Activated effector memory CD4-positive, alpha-beta T cell treated with anti-CD3 and anti-CD28 coated beads, Interleukin-2, amount 50 U/mL, for 16 hours (primary cell): ENCODE results near the gene VAT1L.

Experiments
- DNase-seq: peaks from one replicate; pipeline ENCODE4 v3.0.0-alpha.2; 2020

VAT1L gene

DNA sequence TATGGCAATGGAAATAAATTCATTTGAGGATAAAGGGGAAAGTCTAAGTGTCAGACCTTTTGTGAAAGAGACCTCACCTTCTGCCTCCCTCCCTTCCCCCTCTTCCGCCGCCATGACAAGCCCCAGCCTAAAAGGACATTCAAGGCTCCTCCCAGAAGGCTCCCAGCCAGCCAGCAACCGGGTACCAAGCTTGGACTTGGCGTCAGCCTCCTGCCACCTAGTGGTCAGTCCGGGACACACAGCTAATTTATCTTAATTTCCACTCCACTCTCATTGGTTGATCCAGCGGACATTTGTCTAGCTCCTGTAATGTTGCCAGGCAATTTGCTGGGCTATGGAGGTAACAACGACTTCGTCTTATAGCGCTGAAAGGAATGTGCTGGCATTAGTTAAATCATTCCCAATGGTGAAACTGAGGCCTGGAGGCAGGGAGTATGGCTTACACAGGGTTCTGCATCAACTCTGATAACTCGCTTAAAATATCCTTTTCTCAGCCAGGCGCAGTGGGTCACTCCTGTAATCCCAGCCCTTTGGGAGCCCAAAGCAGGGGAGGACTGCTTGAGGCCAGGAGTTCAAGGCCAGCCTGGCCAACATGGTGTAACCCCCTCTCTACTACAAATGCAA is 214.7 kb downstream of the VAT1L start:
- peak; percentile 83 for DNase-seq

DNA sequence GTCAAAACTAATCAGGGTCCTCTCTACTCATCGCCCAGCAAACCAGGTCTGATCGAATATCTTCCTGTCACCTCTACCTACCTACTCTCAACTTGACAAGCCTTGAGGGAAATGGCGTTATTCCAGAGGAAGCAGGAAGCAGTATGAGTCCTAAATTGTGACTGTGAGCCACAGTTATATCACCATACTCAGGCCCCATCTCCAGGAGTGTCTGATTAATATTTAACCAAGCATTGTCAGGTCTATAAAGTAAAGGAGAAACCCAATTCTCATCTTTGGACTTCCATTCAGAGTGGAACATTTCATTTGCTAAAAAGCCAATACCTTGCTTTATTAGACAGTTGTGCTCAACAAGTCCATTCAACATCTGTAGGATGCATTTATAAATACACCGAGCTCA is 216.2 kb downstream of the VAT1L start:
- DNase-seq = no peak

DNA sequence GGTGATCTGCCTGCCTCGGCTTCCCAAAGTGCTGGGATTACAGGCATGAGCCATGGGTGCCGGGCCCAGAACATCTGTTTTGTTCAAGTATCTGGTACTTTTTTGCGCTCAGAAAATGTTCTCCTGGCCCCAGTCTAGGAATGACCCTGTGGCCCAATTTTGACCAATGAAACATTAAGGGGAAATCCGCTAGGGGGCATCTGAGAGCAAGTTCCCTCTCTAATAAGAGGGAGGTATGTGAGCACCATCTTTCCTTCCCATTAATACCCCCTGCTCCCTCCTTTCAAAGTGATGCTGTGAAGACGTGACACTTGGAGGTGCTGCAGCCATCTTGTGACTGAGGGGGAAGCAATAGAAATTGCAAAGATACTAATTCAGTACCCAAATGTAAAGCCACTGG is 217.5 kb downstream of the VAT1L start:
- no peak for DNase-seq

DNA sequence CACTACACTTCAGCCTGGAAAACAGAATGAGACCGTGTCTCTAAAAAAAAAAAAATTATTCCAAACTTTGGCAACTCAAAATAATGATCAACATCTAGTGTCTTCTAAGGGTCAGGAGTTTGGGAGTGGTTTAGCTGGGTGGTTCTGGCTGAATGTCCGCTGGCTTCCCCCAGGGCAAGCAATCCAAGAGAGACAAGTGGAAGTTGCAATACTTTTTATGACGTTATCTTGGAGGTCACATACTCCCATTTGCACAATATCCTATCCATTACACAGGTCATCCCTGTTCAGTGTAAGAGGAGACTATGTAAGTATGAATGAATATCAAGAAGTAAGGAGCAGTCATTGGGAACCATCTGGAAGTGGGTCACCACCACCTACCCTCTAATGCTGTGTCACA is 218.8 kb downstream of the VAT1L start:
- DNase-seq = no peak

DNA sequence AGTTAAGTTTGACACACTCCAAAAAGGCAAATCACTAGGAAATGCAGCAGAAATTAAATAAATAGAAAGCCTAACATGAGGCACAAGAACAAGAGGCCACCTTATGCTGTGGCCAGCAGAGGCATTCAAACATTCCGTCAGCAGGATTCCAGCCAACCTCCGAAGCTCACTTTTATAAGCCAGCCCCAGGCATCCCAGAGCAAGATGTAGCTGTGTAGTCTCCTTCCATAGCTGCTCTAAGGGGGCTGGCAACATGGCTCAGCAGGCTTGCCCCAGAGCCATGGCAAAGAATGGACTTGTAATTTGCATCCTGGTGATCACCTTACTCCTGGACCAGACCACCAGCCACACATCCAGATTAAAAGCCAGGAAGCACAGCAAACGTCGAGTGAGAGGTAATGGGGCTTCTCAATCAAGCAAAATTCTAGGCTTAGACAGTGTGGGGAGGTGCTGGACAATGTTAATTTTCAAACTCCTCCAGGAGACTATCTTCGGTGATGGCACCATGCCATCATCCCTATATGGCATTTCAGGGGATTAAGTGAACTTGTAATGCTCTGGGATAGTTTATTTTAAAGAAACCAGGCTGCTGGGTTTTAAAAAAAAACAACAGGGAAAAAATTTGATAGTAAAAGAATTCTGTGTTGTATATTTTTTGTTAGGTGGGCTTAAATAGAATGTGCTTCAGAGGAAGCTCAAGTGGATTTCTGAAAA is 234.1 kb downstream of the VAT1L start, which contains the start of gene CLEC3A:
Gene CLEC3A (plus strand): TSS at position 202 of the 714 bp plus-strand sequence. CDS start 79 bp downstream, at position 281.
- no peak for DNase-seq

DNA sequence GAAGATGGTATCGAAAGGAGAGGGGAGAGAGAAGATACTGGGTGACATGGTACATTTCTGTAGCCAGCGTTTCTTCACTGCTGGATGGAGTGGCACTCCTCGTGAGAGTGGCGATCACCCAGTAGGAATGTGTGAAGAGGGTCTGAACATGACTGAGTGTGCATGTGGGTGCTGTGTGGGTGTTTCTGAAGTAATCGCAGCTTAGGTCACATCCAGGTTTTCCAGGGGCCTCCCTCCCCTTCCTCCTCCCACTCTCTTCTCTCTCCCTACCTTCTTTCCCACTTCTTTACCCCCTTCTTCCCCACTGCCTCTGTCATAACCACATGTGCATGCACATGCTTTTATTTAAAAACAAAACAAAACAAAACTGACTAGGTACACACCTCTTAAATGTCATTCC is 235.8 kb downstream of the VAT1L start:
- DNase-seq = no peak

DNA sequence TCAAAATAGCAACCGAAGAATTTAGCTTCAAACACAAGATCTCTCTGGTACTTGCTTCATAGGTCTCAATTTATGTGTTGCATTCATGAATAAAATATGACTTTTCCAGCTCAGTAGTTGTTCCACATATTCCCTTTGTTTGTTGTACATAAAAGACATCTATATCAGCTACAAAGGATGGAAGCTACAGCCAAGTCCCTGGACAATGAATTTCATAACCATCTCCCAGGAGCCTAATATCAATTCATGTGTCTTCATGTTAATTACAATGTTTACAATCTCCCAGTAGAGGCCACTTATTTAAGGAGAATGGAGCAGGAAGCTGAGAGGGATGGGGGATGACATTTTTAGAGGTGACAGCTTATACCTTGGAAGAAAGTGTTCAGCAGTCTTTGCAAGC is 237.3 kb downstream of the VAT1L start:
- no peak for DNase-seq

DNA sequence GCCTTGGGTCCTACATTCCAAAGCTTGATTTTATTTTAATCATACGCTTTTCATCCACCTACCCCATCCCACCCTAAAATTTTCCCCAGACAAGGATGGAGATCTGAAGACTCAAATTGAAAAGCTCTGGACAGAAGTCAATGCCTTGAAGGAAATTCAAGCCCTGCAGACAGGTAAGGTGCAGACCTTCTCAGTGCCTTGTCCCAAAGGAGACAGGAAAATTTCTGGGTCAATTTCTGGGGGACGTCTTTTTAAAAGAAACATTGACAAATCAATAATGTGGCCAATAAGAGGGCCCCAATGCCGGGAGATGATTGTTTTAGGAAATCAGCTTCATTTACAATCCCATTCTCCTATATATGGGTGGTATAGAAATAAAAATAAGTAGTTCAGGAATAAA is 239.7 kb downstream of the VAT1L start:
- DNase-seq = no peak
